Keratinocyte (primary cell): ENCODE data around the gene NCAM2.

Experiments
- CTCF ChIP-seq, 3 experiments: IDR thresholded peaks in 1 of 3; conservative IDR thresholded peaks in 1 of 3; optimal IDR thresholded peaks in 1 of 3; 2 replicates in 2 of 3; 3 replicates in 1 of 3; pipeline versions ENCODE3 to v1.5.1; 2011; ENCODE audit warnings: low read length in 3 of 3, mild to moderate bottlenecking in 3 of 3, moderate library complexity in 2 of 3, control low read depth in 1 of 3, inconsistent platforms in 1 of 3; ENCODE audit not compliant: insufficient read depth in 2 of 3; ENCODE audit errors: extremely low read depth in 1 of 3
- EZH2 ChIP-seq: IDR thresholded peaks from one replicate; pipeline ENCODE4 v1.6.1; 2012; ENCODE audit warnings: inconsistent platforms, mild to moderate bottlenecking, low read length, moderate library complexity

GRCh38 chr21:21114461-21114860, 116.3 kb downstream of the NCAM2 start:
- no peak for TF ChIP-seq CTCF (optimal IDR thresholded peaks at IDR 0.05 in 1 of 3, IDR thresholded peaks at IDR 0.05 in 1 of 3, conservative IDR thresholded peaks at IDR 0.05 in 1 of 3; ENCODE audit: extremely low read depth in 1 of 3, insufficient read depth in 2 of 3, low read length in 3 of 3)
- TF ChIP-seq EZH2 = no peak
